SJCRH30 (cell line): ENCODE results near the gene DRAXIN. TPM values are rescaled to one million over a fixed set of nuclear protein-coding genes. Genes with fewer than 3 reads are reported as not detected.

ENCODE experiments used
- DNase-seq, 2 experiments: peaks; one replicate each; pipeline ENCODE4 v3.0.0-alpha.2; 2015 to 2020
- H3K27ac ChIP-seq: fragments of 250-450 bp; sonication (Bioruptor Pico); 2 replicates; pipeline ENCODE4 v1.5.1; 2020; ENCODE audit warnings: mild to moderate bottlenecking, moderate library complexity
- H3K27me3 ChIP-seq: fragments of 250-450 bp; sonication (Bioruptor Pico); 2 replicates; pipeline ENCODE4 v1.5.1; 2020; ENCODE audit warnings: mild to moderate bottlenecking, moderate library complexity
- H3K36me3 ChIP-seq: fragments of 250-450 bp; sonication (Bioruptor Pico); 2 replicates; pipeline ENCODE4 v1.5.1; 2020; ENCODE audit warnings: mild to moderate bottlenecking, moderate library complexity
- H3K4me1 ChIP-seq: fragments of 250-450 bp; sonication (Bioruptor Pico); 2 replicates; pipeline ENCODE4 v1.5.1; 2020; ENCODE audit warnings: mild to moderate bottlenecking, moderate library complexity
- H3K4me3 ChIP-seq: fragments of 250-450 bp; sonication (Bioruptor Pico); 2 replicates; pipeline ENCODE4 v1.5.1; 2020; ENCODE audit warnings: mild to moderate bottlenecking, moderate library complexity
- H3K9me3 ChIP-seq: fragments of 250-450 bp; sonication (Bioruptor Pico); replicated peaks from 2 replicates; pipeline ENCODE4 v1.5.1; 2020; ENCODE audit warnings: mild to moderate bottlenecking, moderate library complexity
- total RNA-seq: library from RNA; depleted of rRNA; stranded (reverse); fragments of >200 nt; shearing (Covaris generic); gene quantifications from 2 replicates; pipeline ENCODE4 v1.2.3, GENCODE V29; 2014

The DRAXIN gene
- total RNA-seq, 1 experiment from 2014 or later = 8.0 TPM

DNA sequence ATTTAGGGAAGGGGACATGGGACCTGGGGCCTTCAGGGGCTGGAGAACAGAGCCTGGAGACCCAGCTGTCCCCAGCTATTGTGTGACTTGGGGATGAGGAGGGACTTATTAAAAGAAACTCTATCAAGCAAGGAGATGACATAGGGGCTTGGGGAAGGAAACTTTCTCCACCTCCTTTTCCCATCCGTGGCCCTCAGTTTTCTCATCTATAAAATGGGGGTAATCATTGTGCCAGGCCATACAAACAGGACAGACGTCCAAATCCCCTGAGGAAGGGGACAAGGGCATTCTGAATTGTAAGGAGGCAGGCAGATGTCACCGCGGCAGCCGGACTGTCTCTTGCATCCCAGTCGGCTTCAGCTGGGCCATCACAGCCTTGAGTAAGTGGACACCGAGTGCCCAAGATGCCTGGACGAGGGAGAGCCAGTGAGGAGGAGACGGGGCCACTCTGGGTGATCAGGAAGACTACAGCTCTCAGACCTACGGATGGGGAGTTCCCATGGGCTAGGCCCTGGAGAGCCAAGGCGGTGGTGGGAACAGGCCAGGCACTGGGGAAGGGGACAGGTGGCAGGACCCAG lies 39.2 kb upstream of the DRAXIN start:
- no peaks in the 10 kb centered on the region for H3K4me1 ChIP-seq
- peaks cover 24% of the 10 kb centered on the region for H3K27me3 ChIP-seq

DNA sequence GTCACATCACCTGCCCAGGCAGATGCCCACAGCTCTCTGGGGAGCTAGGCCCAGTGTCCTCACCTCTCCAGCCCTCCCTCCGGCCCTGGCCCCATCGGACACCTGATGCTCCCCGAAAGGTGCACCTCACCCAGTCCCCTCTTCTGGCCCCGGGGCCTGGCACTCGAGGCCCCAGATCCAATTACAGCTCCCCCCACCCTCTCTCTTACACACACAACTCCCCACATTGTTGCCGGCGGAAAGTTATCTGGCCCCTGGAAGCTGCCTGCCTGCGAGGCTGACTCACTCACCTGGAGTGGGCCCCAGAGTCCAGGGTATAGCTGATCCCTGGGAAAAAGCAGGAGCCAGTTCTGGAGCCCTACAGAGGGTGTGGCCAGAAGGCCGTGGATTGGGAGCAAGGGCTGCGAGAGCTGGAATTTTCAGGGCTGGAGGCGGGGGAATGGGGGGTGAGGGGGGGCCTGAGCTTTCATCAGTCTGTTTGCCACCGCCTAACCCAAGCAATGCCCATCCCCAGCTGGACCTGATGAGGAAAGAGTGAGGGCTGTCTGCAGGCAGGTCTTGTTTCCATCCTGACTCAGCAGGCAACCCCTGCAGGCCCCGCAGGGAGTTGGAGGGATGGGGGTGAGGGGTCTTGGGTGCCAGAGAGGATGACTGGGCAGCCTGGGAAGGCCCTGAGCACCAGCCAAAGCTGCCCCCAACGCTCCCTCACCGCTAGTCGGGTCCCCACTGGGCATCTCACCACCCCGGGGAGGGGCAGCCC lies 38.2 kb upstream of the DRAXIN start:
- no peaks in the 10 kb centered on the region for H3K36me3 ChIP-seq
- DNase-seq = no peak
- peaks cover 19% of the 10 kb centered on the region for H3K27me3 ChIP-seq
- no peak overlapping the region for H3K27ac ChIP-seq
- no peaks in the 10 kb centered on the region for H3K4me1 ChIP-seq
- H3K4me3 ChIP-seq = no peak overlapping the region
- H3K9me3 ChIP-seq = no peaks in the 10 kb centered on the region

More for the DNA sequence above, 39.2 kb upstream of the DRAXIN start:
- DNase-seq = no peak
- H3K27ac ChIP-seq = no peak overlapping the region
- H3K36me3 ChIP-seq = no peaks in the 10 kb centered on the region
- no peak overlapping the region for H3K4me3 ChIP-seq
- H3K9me3 ChIP-seq = no peaks in the 10 kb centered on the region

GRCh38 chr1:11653861-11654136 lies 37.7 kb upstream of the DRAXIN start:
- Histone ChIP-seq H3K27ac (no peak overlapping the region), H3K4me3 (no peak overlapping the region), H3K27me3 (peaks cover 18% of the 10 kb centered on the region), H3K4me1 (no peaks in the 10 kb centered on the region), H3K9me3 (no peaks in the 10 kb centered on the region), H3K36me3 (no peaks in the 10 kb centered on the region)
- no peak for DNase-seq

DNA sequence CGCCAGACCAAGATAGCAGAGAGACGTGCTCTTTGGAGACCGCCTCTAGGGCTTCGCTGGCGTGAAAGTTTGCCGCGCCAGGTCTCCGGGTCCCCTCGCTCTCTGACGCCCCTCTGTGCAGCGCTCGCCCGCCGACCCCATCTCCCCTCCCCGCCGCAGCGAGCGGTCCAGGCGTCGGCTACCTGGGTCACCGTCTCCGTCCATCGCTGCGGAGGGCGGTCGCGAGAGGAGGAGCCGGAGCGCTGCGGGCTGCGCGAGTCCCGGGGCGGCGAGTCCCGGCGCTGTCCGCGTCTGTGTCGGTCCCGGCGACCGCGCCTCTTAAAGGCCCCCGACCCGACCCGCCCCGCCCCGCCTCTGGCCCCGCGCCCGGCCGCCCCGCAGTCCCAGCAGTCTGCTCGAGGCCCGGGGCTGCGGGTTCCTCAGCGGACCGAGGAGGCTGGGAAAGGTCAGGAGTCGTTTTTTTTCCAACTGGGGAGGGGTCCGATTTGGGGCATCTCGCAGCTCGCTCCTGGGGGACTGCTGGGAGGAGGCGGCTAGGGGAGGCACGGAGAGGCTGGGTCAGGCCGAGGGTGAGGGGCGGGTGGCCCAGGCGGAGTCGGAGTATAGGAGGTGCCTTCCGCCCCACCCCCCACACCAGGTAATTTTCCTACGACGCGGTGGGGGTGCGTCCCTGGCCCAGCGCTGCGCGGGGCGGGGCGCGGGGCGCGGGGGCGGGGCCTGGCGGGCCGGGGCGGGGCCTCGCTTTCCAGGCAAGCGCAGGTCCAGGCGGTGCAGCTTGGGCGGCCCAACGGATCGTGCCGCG lies 37.2 kb upstream of the DRAXIN start, which contains the start of the genes FBXO2 and FBXO44:
Gene FBXO2 (minus strand): TSS at position 293 of the 802 bp plus-strand sequence. CDS start 89 bp downstream, at position 204.
Gene FBXO44 (plus strand): TSS at position 741 of the 802 bp plus-strand sequence. CDS start 959 bp downstream, outside the sequence.
- no peak within 1 kb of the TSS for H3K27ac ChIP-seq
- no peaks in the 10 kb centered on the region for H3K4me1 ChIP-seq
- no peak for DNase-seq
- peaks cover 17% of the 10 kb centered on the region for H3K27me3 ChIP-seq
- H3K9me3 ChIP-seq = no peaks in the 10 kb centered on the region
- H3K4me3 ChIP-seq = no peak within 1 kb of the TSS
- H3K36me3 ChIP-seq = no peaks in the 10 kb centered on the region

- Histone ChIP-seq H3K36me3 (no peaks in the 10 kb centered on the region), H3K9me3 (no peaks in the 10 kb centered on the region), H3K27me3 (peaks cover 15% of the 10 kb centered on the region), H3K4me3 (no peak overlapping the region), H3K4me1 (no peaks in the 10 kb centered on the region), H3K27ac (no peak overlapping the region)
- DNase-seq = no peak
Measured at GRCh38 chr1:11654939-11655808, 36.3 kb upstream of the DRAXIN start.

- no peak for DNase-seq
- Histone ChIP-seq H3K27ac (no peak overlapping the region), H3K9me3 (no peaks in the 10 kb centered on the region), H3K36me3 (no peaks in the 10 kb centered on the region), H3K4me3 (no peak overlapping the region), H3K4me1 (no peaks in the 10 kb centered on the region), H3K27me3 (peaks cover under 1% of the 10 kb centered on the region; the same call in 1 of the 2 replicates)
Measured at GRCh38 chr1:11657654-11658053, 33.9 kb upstream of the DRAXIN start.

- Histone ChIP-seq H3K4me3 (no peak overlapping the region), H3K4me1 (no peaks in the 10 kb centered on the region), H3K27ac (no peak overlapping the region), H3K36me3 (no peaks in the 10 kb centered on the region), H3K27me3 (no peaks in the 10 kb centered on the region), H3K9me3 (no peaks in the 10 kb centered on the region)
- DNase-seq = no peak
Measured at GRCh38 chr1:11658542-11658941, 33.0 kb upstream of the DRAXIN start.

DNA sequence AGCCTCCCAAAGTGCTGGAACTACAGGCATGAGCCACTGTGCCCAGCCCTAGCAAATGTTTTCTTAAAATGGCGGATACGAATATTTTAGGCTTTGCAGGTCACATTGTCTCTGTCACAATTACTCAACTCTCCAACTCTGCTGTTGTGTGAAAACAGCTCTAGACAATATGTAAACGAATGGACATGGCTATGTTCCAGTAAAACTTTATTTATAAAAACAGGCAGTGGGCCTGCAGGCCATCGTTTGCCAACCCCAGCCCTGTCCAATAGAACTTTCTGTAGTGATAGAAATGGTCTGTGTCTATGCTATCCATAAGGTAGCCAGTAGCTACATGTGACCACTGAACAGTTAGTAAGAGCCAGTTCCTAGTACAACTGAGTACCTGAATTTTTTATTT lies 31.8 kb upstream of the DRAXIN start:
- Histone ChIP-seq H3K4me1 (no peaks in the 10 kb centered on the region), H3K4me3 (no peak overlapping the region), H3K9me3 (no peaks in the 10 kb centered on the region)

GRCh38 chr1:11661103-11661502 lies 30.4 kb upstream of the DRAXIN start:
- no peaks in the 10 kb centered on the region for H3K4me1 ChIP-seq
- no peak for DNase-seq
- H3K4me3 ChIP-seq = no peak overlapping the region

More for the DNA sequence above, 31.8 kb upstream of the DRAXIN start:
- DNase-seq = no peak
- Histone ChIP-seq H3K27ac (no peak overlapping the region), H3K27me3 (no peaks in the 10 kb centered on the region), H3K36me3 (no peaks in the 10 kb centered on the region)

GRCh38 chr1:11664336-11665065 lies 27.0 kb upstream of the DRAXIN start:
- Histone ChIP-seq H3K36me3 (no peaks in the 10 kb centered on the region), H3K4me1 (no peaks in the 10 kb centered on the region), H3K27ac (no peak overlapping the region), H3K4me3 (no peak overlapping the region), H3K9me3 (no peaks in the 10 kb centered on the region), H3K27me3 (no peaks in the 10 kb centered on the region)
- no peak for DNase-seq

More at GRCh38 chr1:11661103-11661502, 30.4 kb upstream of the DRAXIN start:
- no peaks in the 10 kb centered on the region for H3K27me3 ChIP-seq
- no peak overlapping the region for H3K27ac ChIP-seq
- H3K9me3 ChIP-seq = no peaks in the 10 kb centered on the region
- no peaks in the 10 kb centered on the region for H3K36me3 ChIP-seq

- DNase-seq = no peak
- H3K27me3 ChIP-seq = no peaks in the 10 kb centered on the region
- H3K27ac ChIP-seq = no peak overlapping the region
- no peaks in the 10 kb centered on the region for H3K4me1 ChIP-seq
- no peak overlapping the region for H3K4me3 ChIP-seq
- H3K9me3 ChIP-seq = no peaks in the 10 kb centered on the region
- peaks cover 5% of the 10 kb centered on the region; the same call in 1 of the 2 replicates for H3K36me3 ChIP-seq
Measured at GRCh38 chr1:11668516-11668915, 23.0 kb upstream of the DRAXIN start.

- Histone ChIP-seq H3K27ac (no peak overlapping the region), H3K36me3 (peaks cover 27% of the 10 kb centered on the region), H3K27me3 (no peaks in the 10 kb centered on the region), H3K9me3 (no peaks in the 10 kb centered on the region), H3K4me1 (no peaks in the 10 kb centered on the region), H3K4me3 (no peak overlapping the region)
- DNase-seq = no peak
Measured at GRCh38 chr1:11670747-11671146, 20.8 kb upstream of the DRAXIN start.

DNA sequence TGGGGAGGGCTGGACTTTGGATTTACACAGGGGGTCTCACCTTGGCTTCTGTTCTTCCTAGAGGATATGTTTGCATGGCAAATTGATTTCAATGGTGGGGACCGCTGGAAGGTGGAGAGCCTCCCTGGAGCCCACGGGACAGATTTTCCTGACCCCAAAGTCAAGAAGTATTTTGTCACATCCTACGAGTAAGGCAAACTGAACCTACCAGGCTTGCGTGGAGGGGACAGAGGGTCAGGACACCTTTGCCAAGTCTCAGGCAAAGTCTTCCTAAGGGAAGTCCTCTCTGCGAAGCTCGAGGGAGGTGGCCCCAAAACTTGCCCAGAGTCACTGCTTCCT lies 20.3 kb upstream of the DRAXIN start:
- Histone ChIP-seq H3K27ac (no peak overlapping the region), H3K9me3 (no peaks in the 10 kb centered on the region), H3K27me3 (no peaks in the 10 kb centered on the region), H3K36me3 (peaks cover 30% of the 10 kb centered on the region), H3K4me1 (no peaks in the 10 kb centered on the region), H3K4me3 (no peak overlapping the region)
- DNase-seq = no peak
